ENCODE measurements around the gene IVD.

Gene IVD

GRCh38 chr15:40461958-40462357 lies 56.4 kb downstream of the IVD start:
- DNase-seq = no peak

- DNase-seq = no peak
These were observed 57.7 kb downstream of the IVD start for GRCh38 chr15:40463279-40463678.

DNA sequence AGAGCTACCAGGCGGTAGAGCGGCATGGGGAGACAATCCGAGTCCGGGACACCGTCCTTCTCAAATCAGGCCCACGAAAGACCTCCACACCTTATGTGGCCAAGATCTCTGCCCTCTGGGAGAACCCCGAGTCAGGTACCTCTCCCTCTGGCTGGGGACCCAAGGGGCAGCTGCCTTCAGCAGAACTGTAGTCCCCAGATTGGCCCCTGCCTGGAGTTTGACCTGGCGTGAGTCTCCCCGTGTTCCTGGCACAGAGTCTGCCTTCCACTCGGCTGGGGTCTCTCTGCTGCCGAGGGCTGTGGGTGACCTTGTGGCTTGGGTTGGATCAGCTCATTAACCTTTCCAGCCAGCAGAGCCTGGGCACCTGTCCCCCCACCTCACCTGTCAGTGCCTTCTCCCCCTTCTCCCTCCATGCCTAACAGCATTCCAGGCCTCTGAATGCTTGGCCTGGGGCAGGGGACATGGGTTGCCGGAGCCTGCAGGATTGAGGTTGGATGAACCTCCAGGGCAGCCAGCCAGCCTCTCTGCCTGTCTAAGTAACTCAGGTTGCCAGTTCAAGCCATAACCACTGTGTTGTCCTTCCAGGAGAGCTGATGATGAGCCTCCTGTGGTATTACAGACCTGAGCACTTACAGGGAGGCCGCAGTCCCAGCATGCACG lies 58.4 kb downstream of the IVD start:
- no peak for DNase-seq

- no peak for DNase-seq
These were observed 59.1 kb downstream of the IVD start for GRCh38 chr15:40464595-40465185.

DNA sequence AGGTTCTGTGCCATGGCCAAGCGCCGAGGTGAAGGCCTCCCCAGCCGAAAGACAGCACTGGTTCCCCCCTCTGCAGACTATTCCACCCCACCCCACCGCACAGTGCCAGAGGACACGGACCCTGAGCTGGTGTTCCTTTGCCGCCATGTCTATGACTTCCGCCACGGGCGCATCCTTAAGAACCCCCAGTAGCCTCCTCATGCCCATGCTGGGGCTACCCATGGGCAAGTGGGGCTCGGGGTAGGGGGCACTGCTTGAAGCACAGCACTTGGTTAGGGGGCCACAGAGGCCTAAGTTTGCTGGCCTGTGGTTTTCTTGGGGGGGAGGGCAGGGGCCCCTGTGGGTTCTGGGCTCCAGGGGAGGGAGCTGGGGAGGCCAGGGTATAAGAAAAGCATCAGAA lies 60.3 kb downstream of the IVD start:
- DNase-seq = no peak

- no peak for DNase-seq
These were observed 61.0 kb downstream of the IVD start for GRCh38 chr15:40466426-40467260.

- DNase-seq = no peak
These were observed 61.6 kb downstream of the IVD start for GRCh38 chr15:40467261-40467615.

DNA sequence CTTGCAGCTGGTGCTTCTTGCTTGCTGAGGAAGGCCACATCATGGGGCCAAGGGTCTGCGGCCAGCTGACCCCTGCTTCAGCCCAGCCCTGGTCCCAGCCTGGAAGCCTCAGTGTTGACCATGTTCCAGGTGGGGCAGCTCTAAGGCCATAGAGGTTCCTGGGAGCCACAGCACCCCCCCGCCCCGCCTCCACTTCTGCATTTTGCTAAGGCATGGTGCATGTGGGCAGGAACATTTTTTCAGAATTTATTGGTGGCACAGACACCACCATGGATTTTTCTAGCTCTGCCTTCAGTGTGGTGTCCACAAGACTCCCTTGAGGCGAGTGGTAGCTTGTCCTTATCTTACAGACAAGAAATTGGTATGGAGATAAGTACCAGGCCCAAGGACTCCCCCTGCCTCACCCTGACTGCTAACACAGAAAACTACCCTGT lies 63.3 kb downstream of the IVD start:
- DNase-seq = no peak

GRCh38 chr15:40469776-40470390 lies 64.3 kb downstream of the IVD start:
- DNase-seq = no peak

- peak; percentile 83 for DNase-seq
These were observed 65.0 kb downstream of the IVD start, which contains the start of gene CHST14 for GRCh38 chr15:40470423-40471104. CHST14 (plus strand) TSS chr15:40470984; CDS start chr15:40471214, 230 bp downstream.

Measured in activated CD8-positive, alpha-beta memory T cell treated with anti-CD3 and anti-CD28 coated beads for 24 hours (primary cell).